Glutamatergic neuron (in vitro differentiated cells): ENCODE data around the gene CTCFL. TPM values are rescaled to one million over a fixed set of nuclear protein-coding genes. Genes with fewer than 3 reads are reported as not detected.
"Not testable (repeated sequence)": the region's sequence is repeated elsewhere in the genome, so short reads cannot be mapped to it uniquely, and the experiment has no call there.

ENCODE experiments used
- DNase-seq: peaks from one replicate; pipeline ENCODE4 v3.0.0; 2022
- H3K27ac Mint-ChIP-seq: one replicate; pipeline ENCODE4 v1.8.0; 2020; ENCODE audit warnings: mild to moderate bottlenecking, mixed read lengths, inconsistent platforms; ENCODE audit not compliant: unreplicated experiment
- H3K27me3 Mint-ChIP-seq: one replicate; pipeline ENCODE4 v1.8.0; 2020; ENCODE audit warnings: mild to moderate bottlenecking, moderate library complexity, mixed read lengths, inconsistent platforms; ENCODE audit not compliant: unreplicated experiment
- H3K36me3 Mint-ChIP-seq: one replicate; pipeline ENCODE4 v1.8.0; 2020; ENCODE audit warnings: mild to moderate bottlenecking, mixed read lengths, inconsistent platforms; ENCODE audit not compliant: unreplicated experiment
- H3K4me1 Mint-ChIP-seq: one replicate; pipeline ENCODE4 v1.8.0; 2020; ENCODE audit warnings: mild to moderate bottlenecking, low read depth, mixed read lengths, inconsistent platforms; ENCODE audit not compliant: unreplicated experiment
- H3K4me3 Mint-ChIP-seq: one replicate; pipeline ENCODE4 v1.8.0; 2020; ENCODE audit warnings: mild to moderate bottlenecking, mixed read lengths, inconsistent platforms; ENCODE audit not compliant: unreplicated experiment
- H3K9me3 Mint-ChIP-seq: one replicate; pipeline ENCODE4 v1.8.0; 2020; ENCODE audit warnings: mild to moderate bottlenecking, moderate library complexity, mixed read lengths, inconsistent platforms; ENCODE audit not compliant: unreplicated experiment
- total RNA-seq: library from RNA; stranded (reverse); fragmentation: NEBNext Ultra II Directional; extraction: Animal tissue kit (Norgen Biotek cat#: 25700); gene quantifications from one replicate; pipeline ENCODE4 v1.2.1, GENCODE V29; 2021; ENCODE audit not compliant: unreplicated experiment
- TF ChIP-seq, protein P1 (sequence below): fragments of 200-600 bp; sonication (generic); IDR thresholded peaks from one replicate; pipeline ENCODE4 v1.5.0; 2021; ENCODE audit not compliant: partially characterized antibody, unreplicated experiment

The CTCFL gene
- total RNA-seq, 1 donor from 2014 or later: not detected

DNA sequence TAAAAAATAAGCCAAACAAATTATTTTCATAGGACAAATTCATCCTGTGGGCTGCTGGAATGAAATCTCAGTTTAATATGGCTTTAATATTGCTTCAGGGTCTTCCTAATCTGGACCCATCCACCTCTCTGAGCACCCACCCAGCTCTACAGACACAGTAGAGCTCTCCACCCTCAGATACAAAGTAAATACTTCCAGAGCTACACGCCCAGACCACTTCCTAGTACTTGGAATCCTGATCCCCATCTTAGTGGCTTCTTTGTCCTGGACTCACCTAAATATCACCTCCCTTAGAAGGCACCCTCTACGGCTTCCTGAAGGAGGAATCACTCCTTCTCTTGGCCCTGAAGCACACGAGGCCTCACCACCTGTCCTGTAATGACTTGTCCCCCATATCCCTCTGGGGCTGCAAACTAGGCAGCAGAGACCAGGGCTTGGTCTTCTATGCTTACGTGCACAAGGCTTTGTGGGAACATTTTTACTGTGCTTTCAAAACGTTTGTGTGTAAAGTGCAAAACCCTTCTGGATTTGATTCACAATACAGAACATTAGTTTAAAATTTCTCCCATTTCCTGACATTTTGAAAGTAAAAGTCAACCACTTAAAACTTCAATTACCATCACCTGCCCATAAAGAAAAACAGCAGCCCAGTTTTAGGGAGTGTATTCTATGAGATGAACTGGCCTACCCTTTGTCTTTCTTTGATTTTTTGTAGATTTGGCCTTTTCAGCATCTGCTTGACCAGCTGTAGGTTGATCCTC is 2.4 kb downstream of the CTCFL start:
- no peaks in the 10 kb centered on the region for H3K4me1 Mint-ChIP-seq
- TF ChIP-seq, protein P1, sequence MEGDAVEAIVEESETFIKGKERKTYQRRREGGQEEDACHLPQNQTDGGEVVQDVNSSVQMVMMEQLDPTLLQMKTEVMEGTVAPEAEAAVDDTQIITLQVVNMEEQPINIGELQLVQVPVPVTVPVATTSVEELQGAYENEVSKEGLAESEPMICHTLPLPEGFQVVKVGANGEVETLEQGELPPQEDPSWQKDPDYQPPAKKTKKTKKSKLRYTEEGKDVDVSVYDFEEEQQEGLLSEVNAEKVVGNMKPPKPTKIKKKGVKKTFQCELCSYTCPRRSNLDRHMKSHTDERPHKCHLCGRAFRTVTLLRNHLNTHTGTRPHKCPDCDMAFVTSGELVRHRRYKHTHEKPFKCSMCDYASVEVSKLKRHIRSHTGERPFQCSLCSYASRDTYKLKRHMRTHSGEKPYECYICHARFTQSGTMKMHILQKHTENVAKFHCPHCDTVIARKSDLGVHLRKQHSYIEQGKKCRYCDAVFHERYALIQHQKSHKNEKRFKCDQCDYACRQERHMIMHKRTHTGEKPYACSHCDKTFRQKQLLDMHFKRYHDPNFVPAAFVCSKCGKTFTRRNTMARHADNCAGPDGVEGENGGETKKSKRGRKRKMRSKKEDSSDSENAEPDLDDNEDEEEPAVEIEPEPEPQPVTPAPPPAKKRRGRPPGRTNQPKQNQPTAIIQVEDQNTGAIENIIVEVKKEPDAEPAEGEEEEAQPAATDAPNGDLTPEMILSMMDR: no peak
- no peaks in the 10 kb centered on the region for H3K9me3 Mint-ChIP-seq
- peaks cover 5% of the 10 kb centered on the region for H3K27me3 Mint-ChIP-seq
- H3K27ac Mint-ChIP-seq: no peak overlapping the region
- H3K4me3 Mint-ChIP-seq: no peak overlapping the region
- H3K36me3 Mint-ChIP-seq: no peaks in the 10 kb centered on the region
- no peak for DNase-seq

DNA sequence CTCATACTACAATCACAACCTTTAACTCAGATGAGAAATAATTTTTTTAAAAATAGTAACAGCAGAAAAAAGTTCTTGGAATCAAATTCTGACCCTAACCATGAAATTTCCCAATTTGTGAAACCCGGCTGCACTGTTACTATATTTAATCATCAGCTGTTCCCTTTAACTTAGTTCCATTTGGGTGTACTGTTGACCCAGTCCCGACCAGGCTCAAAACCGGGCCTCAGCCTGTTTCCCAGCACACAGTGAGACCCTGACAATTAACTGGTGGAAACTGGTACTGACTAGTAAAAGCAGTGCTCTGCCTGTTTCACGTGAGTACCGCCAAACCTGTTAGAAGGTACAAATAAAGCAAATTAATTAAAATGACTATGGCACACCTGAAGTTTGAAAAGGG is 7.0 kb downstream of the CTCFL start:
- Mint-ChIP-seq H3K27me3 (peaks cover 4% of the 10 kb centered on the region), H3K9me3 (no peaks in the 10 kb centered on the region), H3K4me1 (no peaks in the 10 kb centered on the region), H3K27ac (no peak overlapping the region), H3K4me3 (no peak overlapping the region), H3K36me3 (no peaks in the 10 kb centered on the region)
- no peak for DNase-seq
- TF ChIP-seq, protein P1: no peak

DNA sequence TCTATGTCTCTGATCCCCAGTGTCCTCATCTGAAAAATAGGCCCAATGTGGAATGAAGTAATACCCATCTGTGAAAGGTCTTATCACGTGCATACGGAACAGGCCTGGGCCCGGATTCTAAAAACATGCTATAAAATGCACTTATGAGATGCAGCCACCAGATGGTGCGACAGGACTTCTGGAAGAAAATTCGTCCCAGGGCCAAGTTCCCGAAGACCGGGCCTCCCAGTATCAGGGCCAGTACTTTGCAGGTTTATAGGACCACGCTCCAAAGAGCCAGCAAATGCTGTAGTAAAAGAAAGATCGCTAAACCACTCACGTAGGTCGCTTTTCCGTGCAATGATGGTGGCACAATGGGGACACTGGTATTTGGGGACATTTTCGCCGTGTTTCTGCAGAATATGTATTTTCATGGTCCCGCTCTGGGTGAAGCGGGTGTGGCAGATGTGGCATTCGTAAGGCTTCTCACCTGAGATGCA is 10.6 kb downstream of the CTCFL start:
- no peak overlapping the region for H3K27ac Mint-ChIP-seq
- no peak overlapping the region for H3K4me3 Mint-ChIP-seq
- H3K9me3 Mint-ChIP-seq: no peaks in the 10 kb centered on the region
- no peaks in the 10 kb centered on the region for H3K36me3 Mint-ChIP-seq
- H3K27me3 Mint-ChIP-seq: peaks cover 4% of the 10 kb centered on the region
- H3K4me1 Mint-ChIP-seq: no peaks in the 10 kb centered on the region
- peak; percentile 65 for DNase-seq
- TF ChIP-seq, protein P1: peak; percentile 73

DNA sequence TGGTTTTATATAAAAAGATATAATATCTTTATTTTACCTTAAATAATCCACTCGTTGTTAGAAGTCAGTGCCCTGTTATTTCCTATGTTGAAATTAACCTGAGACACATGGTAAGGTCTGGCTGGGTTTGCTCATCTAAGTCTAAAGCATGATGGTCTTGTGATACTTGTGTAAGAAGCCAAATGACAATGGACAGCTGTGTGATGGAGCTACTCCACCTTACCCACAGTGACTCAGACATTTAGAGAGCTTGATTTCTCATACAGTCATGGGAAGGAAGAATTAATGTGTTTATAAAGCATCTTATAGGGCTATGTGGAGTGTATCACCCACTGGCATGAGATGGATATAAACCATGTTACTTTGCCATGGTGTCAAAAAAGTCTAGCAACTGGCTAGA is 11.7 kb downstream of the CTCFL start:
- no peak for DNase-seq
- TF ChIP-seq, protein P1: no peak
- no peak overlapping the region for H3K4me3 Mint-ChIP-seq
- peaks cover 3% of the 10 kb centered on the region for H3K27me3 Mint-ChIP-seq
- H3K4me1 Mint-ChIP-seq: no peaks in the 10 kb centered on the region
- H3K27ac Mint-ChIP-seq: no peak overlapping the region
- no peaks in the 10 kb centered on the region for H3K36me3 Mint-ChIP-seq
- no peaks in the 10 kb centered on the region for H3K9me3 Mint-ChIP-seq

DNA sequence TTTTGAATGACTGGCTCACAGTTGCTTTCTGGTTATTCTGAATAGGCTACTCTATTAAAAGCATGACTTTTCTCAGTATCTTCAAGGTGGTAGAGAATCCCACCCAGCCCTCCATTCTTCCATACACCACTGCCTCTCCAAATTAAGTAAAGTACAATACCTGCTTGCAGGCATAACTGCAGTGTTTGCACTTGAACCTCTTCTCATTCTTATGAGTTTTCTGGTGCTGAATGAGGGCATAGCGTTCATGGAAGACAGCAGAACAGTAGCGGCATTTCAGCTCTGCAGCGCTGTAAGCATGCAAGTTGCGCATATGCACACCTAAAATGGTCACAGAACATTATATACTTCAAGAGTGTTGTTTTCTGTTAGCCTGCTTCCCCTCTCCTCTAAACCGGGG is 12.5 kb downstream of the CTCFL start:
- Mint-ChIP-seq H3K27ac (no peak overlapping the region), H3K9me3 (no peaks in the 10 kb centered on the region), H3K36me3 (no peaks in the 10 kb centered on the region), H3K27me3 (peaks cover 3% of the 10 kb centered on the region), H3K4me1 (no peaks in the 10 kb centered on the region), H3K4me3 (no peak overlapping the region)
- no peak for DNase-seq
- TF ChIP-seq, protein P1: no peak

DNA sequence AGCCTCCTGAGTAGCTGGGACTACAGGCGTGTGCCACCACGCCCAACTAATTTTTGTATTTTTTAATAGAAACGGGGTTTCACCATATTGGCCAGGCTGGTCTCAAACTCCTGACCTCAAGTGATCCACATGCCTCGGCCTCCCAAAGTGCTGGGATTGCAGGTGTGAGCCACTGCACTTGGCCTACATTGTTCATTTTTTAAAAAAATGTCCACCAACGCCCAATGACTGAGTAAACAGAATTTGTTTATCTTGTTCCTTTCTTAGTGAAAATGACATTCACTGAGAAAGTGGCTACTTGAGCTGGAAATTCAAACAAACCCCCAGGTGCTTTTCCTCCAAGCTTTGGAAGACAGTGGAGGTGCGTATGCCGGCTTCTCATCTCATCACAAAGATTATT is 13.2 kb downstream of the CTCFL start:
- not testable (repeated sequence) for H3K36me3 Mint-ChIP-seq, H3K4me1 Mint-ChIP-seq, H3K9me3 Mint-ChIP-seq, H3K4me3 Mint-ChIP-seq, H3K27ac Mint-ChIP-seq, H3K27me3 Mint-ChIP-seq, DNase-seq
